Measurements from ENCODE around the gene DDN. TPM values are rescaled to one million over a fixed set of nuclear protein-coding genes. Genes with fewer than 3 reads are reported as not detected.

The DDN gene
- total RNA-seq, 3 donors from 2014 or later, result 0.57 to 1.4 (median 1.2) TPM

GRCh38 chr12:48988030-48988649, 11.0 kb downstream of the DDN start:
- peaks cover 34% of the 10 kb centered on the region for H3K27me3 Mint-ChIP-seq (ENCODE audit: low read depth)
- H3K9me3 Mint-ChIP-seq, result no peaks in the 10 kb centered on the region
- ATAC-seq (peak; percentile 79 to 80), DNase-seq (peak; percentile 70)
- no peaks in the 10 kb centered on the region for H3K36me3 Mint-ChIP-seq (ENCODE audit: insufficient read depth)
- H3K4me3 Mint-ChIP-seq, result no peak overlapping the region
- H3K4me1 Mint-ChIP-seq (ENCODE audit: low read depth), result peaks cover 9% of the 10 kb centered on the region

GRCh38 chr12:48986720-48987291, 12.4 kb downstream of the DDN start:
- DNase-seq (no peak), ATAC-seq (no peak)
- H3K4me3 Mint-ChIP-seq, result no peak overlapping the region
- H3K36me3 Mint-ChIP-seq (ENCODE audit: insufficient read depth), result no peaks in the 10 kb centered on the region
- peaks cover 15% of the 10 kb centered on the region for H3K4me1 Mint-ChIP-seq (ENCODE audit: low read depth)
- H3K27me3 Mint-ChIP-seq (ENCODE audit: low read depth), result peaks cover 38% of the 10 kb centered on the region
- H3K9me3 Mint-ChIP-seq, result no peaks in the 10 kb centered on the region

GRCh38 chr12:48985901-48986300, 13.3 kb downstream of the DDN start:
- H3K36me3 Mint-ChIP-seq (ENCODE audit: insufficient read depth), result no peaks in the 10 kb centered on the region
- no peak for DNase-seq
- H3K9me3 Mint-ChIP-seq, result no peaks in the 10 kb centered on the region
- peaks cover 44% of the 10 kb centered on the region for H3K27me3 Mint-ChIP-seq (ENCODE audit: low read depth)
- no peak for ATAC-seq
- H3K4me3 Mint-ChIP-seq, result no peak overlapping the region
- H3K4me1 Mint-ChIP-seq (ENCODE audit: low read depth), result peaks cover 24% of the 10 kb centered on the region

DNA sequence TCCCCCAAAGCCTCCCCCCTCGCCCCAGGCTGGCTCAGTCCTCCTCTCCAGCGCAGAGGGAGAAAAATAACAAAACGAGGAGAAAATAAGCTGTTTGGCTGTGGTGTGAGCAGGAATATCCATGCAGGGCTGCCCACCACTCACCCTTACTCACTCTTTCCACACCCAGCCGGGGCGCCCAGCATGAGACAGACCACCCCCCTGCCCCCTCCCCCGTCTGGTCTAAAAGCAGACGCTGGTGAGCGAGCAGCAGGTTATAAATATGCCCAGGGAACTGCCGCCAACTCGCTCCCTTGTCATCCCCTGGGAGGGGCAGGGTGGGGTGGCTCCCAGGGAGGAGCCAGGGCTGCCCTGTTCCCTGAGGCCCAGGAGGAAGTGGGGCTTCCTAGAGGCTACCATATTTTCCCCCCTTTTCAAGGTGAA, 13.7 kb downstream of the DDN start:
- ATAC-seq (no peak), DNase-seq (no peak)
- Mint-ChIP-seq H3K4me1 (ENCODE audit: low read depth) (peaks cover 28% of the 10 kb centered on the region), H3K4me3 (no peak overlapping the region), H3K36me3 (ENCODE audit: insufficient read depth) (no peaks in the 10 kb centered on the region), H3K27me3 (ENCODE audit: low read depth) (peaks cover 44% of the 10 kb centered on the region), H3K9me3 (no peaks in the 10 kb centered on the region)

DNA sequence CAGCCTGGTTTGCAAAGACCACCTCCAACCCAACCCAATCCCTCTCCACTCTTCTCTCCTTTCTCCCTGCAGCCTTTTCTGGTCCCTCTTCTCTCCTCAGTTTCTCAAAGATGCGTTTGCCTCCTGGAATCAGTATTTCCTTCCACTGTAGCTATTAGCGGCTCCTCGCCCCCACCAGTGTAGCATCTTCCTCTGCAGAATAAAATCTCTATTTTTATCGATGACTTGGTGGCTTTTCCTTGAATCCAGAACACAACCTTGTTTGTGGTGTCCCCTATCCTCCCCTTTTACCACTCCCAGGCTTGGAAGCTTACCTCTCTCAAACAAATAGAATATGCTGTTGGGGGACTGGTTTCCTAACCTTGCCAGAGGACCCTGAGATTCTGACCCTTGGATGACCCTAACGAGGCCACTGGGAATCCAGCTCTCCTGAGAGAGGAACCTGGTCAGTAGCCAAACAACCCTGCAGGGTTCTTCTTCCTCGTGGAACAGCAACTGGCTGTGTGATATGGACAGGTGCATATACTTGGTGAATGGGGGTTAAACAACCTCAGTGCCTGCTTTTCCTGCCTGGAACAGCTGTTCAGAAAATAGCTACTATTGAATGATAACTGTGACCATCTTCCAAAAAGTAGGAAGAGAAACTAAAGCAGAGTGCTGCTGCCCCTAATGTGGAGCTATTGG, 16.6 kb downstream of the DDN start:
- Mint-ChIP-seq H3K4me1 (ENCODE audit: low read depth) (peaks cover 43% of the 10 kb centered on the region), H3K27me3 (ENCODE audit: low read depth) (peaks cover 37% of the 10 kb centered on the region), H3K36me3 (ENCODE audit: insufficient read depth) (no peaks in the 10 kb centered on the region), H3K9me3 (no peaks in the 10 kb centered on the region), H3K4me3 (no peak overlapping the region)
- ATAC-seq (no peak), DNase-seq (no peak)

GRCh38 chr12:48981757-48982157, 17.4 kb downstream of the DDN start:
- Mint-ChIP-seq H3K4me1 (ENCODE audit: low read depth) (peaks cover 48% of the 10 kb centered on the region), H3K9me3 (no peaks in the 10 kb centered on the region), H3K4me3 (peak overlapping the region; percentile 71), H3K36me3 (ENCODE audit: insufficient read depth) (no peaks in the 10 kb centered on the region), H3K27me3 (ENCODE audit: low read depth) (peaks cover 37% of the 10 kb centered on the region)
- DNase-seq (no peak), ATAC-seq (no peak)

DNA sequence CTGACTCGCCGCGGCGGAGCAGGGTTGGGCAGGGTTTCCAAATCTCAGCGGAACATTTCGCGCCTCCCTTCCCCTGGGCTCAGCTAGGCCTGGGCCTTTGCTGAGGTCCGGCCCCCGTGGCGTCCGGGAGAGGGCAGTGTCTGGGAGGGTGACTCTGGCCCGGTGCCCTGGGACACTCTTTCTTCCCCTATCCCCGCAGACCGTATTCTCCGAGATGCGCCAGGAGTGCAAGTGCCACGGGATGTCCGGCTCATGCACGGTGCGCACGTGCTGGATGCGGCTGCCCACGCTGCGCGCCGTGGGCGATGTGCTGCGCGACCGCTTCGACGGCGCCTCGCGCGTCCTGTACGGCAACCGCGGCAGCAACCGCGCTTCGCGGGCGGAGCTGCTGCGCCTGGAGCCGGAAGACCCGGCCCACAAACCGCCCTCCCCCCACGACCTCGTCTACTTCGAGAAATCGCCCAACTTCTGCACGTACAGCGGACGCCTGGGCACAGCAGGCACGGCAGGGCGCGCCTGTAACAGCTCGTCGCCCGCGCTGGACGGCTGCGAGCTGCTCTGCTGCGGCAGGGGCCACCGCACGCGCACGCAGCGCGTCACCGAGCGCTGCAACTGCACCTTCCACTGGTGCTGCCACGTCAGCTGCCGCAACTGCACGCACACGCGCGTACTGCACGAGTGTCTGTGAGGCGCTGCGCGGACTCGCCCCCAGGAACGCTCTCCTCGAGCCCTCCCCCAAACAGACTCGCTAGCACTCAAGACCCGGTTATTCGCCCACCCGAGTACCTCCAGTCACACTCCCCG, 18.0 kb downstream of the DDN start:
- no peaks in the 10 kb centered on the region for H3K9me3 Mint-ChIP-seq
- peaks cover 48% of the 10 kb centered on the region for H3K4me1 Mint-ChIP-seq (ENCODE audit: low read depth)
- no peaks in the 10 kb centered on the region for H3K36me3 Mint-ChIP-seq (ENCODE audit: insufficient read depth)
- H3K27me3 Mint-ChIP-seq (ENCODE audit: low read depth), result peaks cover 35% of the 10 kb centered on the region
- DNase-seq (no peak), ATAC-seq (peak; percentile 10 to 19)
- H3K4me3 Mint-ChIP-seq, result peak overlapping the region; percentile 76

- peak overlapping the region; percentile 76 for H3K4me3 Mint-ChIP-seq
- DNase-seq (no peak), ATAC-seq (no peak)
- peaks cover 48% of the 10 kb centered on the region for H3K4me1 Mint-ChIP-seq (ENCODE audit: low read depth)
- H3K27me3 Mint-ChIP-seq (ENCODE audit: low read depth), result peaks cover 35% of the 10 kb centered on the region
- no peaks in the 10 kb centered on the region for H3K36me3 Mint-ChIP-seq (ENCODE audit: insufficient read depth)
- H3K9me3 Mint-ChIP-seq, result no peaks in the 10 kb centered on the region
Measured at GRCh38 chr12:48980389-48980952, 18.7 kb downstream of the DDN start.

DNA sequence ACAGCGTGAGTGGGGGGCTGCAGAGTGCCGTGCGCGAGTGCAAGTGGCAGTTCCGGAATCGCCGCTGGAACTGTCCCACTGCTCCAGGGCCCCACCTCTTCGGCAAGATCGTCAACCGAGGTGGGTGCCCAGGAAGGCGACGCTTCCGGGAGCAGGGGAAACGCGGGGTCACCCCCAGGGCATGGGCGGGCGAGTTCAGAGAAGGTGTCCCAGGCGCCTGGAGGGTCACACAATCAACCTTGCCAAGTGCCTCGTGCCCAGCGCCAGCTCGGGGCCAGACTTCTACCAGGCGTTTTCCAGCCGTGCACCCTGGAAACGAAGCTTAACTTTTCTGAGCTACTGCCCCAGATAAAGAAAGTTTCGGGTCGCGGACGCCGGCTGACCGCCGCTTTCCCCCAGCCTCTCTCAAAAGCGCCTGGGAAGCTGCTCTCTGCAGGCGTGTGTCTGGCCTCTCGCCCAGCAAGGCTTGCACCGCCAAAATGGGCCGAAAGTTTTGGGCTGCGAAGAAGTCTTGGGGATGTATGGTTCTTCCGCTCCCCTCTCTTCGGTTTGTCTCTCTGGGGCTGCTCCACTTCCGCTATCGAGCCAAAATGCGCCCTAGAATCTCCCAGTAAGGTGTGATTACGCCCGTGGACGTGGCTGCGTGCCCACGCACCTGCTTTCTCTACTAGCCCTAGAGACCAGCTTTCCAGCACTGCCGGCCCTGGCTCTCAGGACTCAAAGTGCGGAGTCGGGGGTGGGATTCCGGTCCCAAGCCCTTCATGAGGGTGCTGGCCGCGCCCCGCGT, 19.4 kb downstream of the DDN start:
- no peak for ATAC-seq
- peak overlapping the region; percentile 76 for H3K4me3 Mint-ChIP-seq

DNA sequence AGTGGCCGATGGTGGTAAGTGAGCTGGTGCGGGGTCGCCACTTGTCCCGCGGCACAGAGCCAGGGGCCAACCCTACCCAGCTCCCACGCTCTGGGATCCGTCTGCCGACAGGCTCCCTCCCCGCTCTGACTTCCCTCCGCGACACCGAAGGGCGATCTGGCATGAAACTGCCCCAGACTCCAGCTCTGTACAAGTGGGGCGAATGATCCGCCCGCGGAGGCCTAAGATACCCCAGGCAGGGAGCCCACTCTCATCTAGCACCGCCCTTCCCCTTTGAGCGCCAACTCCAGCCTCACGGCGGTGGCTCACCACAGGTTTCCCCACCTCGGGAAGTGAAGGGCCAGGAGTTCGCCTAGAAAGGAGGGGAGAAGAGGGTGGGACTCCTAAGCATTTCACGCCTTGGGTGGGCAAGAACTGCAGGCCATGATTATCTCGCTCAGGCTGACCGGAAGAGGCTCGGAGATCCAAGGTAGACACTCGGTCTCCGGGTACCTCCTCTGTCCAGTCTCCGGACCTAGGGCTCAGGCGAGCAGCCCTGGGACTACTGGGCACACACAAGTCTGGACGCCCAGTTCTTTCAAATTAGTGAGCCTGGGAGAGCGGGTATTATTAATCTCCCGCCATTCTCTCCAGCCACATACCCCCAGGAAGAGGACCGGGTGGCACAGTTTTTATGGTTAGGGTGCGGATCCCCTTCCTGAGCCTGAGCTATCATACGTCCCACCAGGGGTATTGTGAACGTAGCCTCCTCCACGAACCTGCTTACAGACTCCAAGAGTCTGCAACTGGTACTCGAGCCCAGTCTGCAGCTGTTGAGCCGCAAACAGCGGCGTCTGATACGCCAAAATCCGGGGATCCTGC, 20.2 kb downstream of the DDN start:
- Mint-ChIP-seq H3K4me1 (ENCODE audit: low read depth) (peaks cover 48% of the 10 kb centered on the region), H3K27me3 (ENCODE audit: low read depth) (peaks cover 37% of the 10 kb centered on the region), H3K9me3 (no peaks in the 10 kb centered on the region), H3K4me3 (peak overlapping the region; percentile 76), H3K36me3 (ENCODE audit: insufficient read depth) (no peaks in the 10 kb centered on the region)
- DNase-seq (no peak), ATAC-seq (no peak)

More for the DNA sequence above, 19.4 kb downstream of the DDN start:
- no peak for DNase-seq
- Mint-ChIP-seq H3K4me1 (ENCODE audit: low read depth) (peaks cover 48% of the 10 kb centered on the region), H3K9me3 (no peaks in the 10 kb centered on the region), H3K36me3 (ENCODE audit: insufficient read depth) (no peaks in the 10 kb centered on the region), H3K27me3 (ENCODE audit: low read depth) (peaks cover 37% of the 10 kb centered on the region)

GRCh38 chr12:48978291-48978740, 20.9 kb downstream of the DDN start, which contains the start of gene WNT1:
Gene WNT1 (plus strand): TSS chr12:48978322. CDS start chr12:48978651, 329 bp downstream.
- peak within 1 kb of the TSS; percentile 76 for H3K4me3 Mint-ChIP-seq
- no peaks in the 10 kb centered on the region for H3K9me3 Mint-ChIP-seq
- peaks cover 44% of the 10 kb centered on the region for H3K27me3 Mint-ChIP-seq (ENCODE audit: low read depth)
- peaks cover 48% of the 10 kb centered on the region for H3K4me1 Mint-ChIP-seq (ENCODE audit: low read depth)
- no peaks in the 10 kb centered on the region for H3K36me3 Mint-ChIP-seq (ENCODE audit: insufficient read depth)
- DNase-seq (no peak), ATAC-seq (peak; percentile 5)

DNA sequence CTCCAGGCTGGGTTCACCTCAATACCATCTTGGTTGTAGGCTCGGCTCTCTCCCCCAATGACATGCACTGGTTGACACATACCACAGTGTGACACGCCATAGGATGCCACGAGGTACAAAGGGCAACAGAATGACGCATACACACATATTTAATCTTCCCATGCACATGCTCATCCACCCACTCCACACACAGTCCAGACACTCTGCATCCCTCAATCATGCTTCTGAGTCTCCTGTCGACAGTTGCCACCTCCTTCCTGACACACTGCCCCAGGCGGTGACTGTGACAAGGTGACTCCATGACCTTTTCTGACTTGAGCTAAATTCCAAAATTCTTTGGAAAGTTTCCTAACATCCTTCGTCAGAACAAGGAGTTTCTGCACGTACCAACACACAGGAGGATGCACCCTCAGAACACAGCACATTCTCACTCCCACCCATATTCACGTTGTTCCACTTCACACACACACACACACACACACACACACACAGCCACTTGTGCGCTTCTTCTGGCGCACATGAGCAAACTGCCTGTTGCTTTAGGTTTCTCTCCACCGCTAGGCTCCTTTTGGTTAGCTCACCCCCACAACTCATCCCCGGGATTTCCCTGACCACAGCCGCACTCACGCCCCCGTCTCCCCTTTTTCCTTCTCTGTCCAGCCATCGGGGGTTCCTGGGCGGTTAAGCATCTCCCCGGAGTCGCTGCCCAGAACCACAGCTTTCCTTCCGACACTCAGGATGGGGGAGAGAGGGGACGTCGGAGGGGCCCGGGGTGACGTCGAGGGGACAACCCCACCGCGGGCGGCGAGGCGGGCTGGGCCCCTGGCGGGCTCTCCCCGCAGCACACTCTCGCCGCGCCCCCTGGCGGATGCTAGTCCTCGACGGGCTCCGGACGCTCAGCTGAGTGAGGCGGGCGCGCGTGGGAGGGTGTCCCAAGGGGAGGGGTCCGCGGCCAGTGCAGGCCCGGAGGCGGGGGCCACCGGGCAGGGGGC, 21.6 kb downstream of the DDN start:
- ATAC-seq (peak; percentile 63 to 67), DNase-seq (peak; percentile 83)
- Mint-ChIP-seq H3K4me1 (ENCODE audit: low read depth) (peaks cover 50% of the 10 kb centered on the region), H3K27me3 (ENCODE audit: low read depth) (peaks cover 51% of the 10 kb centered on the region), H3K4me3 (peak overlapping the region; percentile 35), H3K36me3 (ENCODE audit: insufficient read depth) (no peaks in the 10 kb centered on the region), H3K9me3 (no peaks in the 10 kb centered on the region)

All from activated T-cell treated with anti-CD3 and anti-CD28 coated beads, Interleukin-2, amount 50 U/mL, for 4 hours (primary cell).